Hepatocyte (in vitro differentiated cells): ENCODE measurements around the gene ITPR2. TPM values are rescaled to one million over a fixed set of nuclear protein-coding genes. Genes with fewer than 3 reads are reported as not detected.

Source experiments
- DNase-seq: peaks from one replicate; pipeline ENCODE4 v3.0.0-alpha.2; 2016; ENCODE audit warnings: low spot score
- H2AFZ ChIP-seq: fragments of 200-600 bp; sonication (generic); 2 replicates; pipeline ENCODE4 v1.6.0; 2016; ENCODE audit warnings: antibody characterized with exemption, mild to moderate bottlenecking
- H3K27ac ChIP-seq: fragments of 200-600 bp; sonication (generic); 2 replicates; pipeline ENCODE4 v1.5.1; 2016; ENCODE audit warnings: mild to moderate bottlenecking
- H3K27me3 ChIP-seq: fragments of 200-600 bp; sonication (generic); 2 replicates; pipeline ENCODE4 v1.6.1; 2016
- H3K36me3 ChIP-seq: fragments of 200-600 bp; sonication (generic); replicated peaks from 2 replicates; pipeline ENCODE4 v1.5.1; 2016; ENCODE audit warnings: low read depth; ENCODE audit not compliant: insufficient read depth
- H3K4me1 ChIP-seq: fragments of 200-600 bp; sonication (generic); 2 replicates; pipeline ENCODE4 v1.5.1; 2016; ENCODE audit warnings: mild to moderate bottlenecking, moderate library complexity; ENCODE audit not compliant: insufficient read depth
- H3K4me2 ChIP-seq: fragments of 200-600 bp; sonication (generic); 2 replicates; pipeline ENCODE4 v1.6.0; 2016
- H3K4me3 ChIP-seq: fragments of 200-600 bp; sonication (generic); 2 replicates; pipeline ENCODE4 v1.5.1; 2016; ENCODE audit warnings: mild to moderate bottlenecking
- H3K79me2 ChIP-seq: fragments of 200-600 bp; sonication (generic); 2 replicates; pipeline ENCODE4 v1.6.0; 2017; ENCODE audit warnings: mild to moderate bottlenecking
- H3K9me2 ChIP-seq: fragments of 200-600 bp; sonication (generic); replicated peaks from 2 replicates; pipeline ENCODE4 v1.6.0; 2017; ENCODE audit warnings: mild to moderate bottlenecking; ENCODE audit not compliant: insufficient read depth
- H3K9me3 ChIP-seq: fragments of 200-600 bp; sonication (generic); 2 replicates; pipeline ENCODE4 v1.5.1; 2016; ENCODE audit warnings: low read depth, mild to moderate bottlenecking
- H4K20me1 ChIP-seq: fragments of 200-600 bp; sonication (generic); 2 replicates; pipeline ENCODE4 v1.6.0; 2016; ENCODE audit warnings: mild to moderate bottlenecking; ENCODE audit not compliant: insufficient read depth, poor library complexity, severe bottlenecking
- CTCF ChIP-seq: fragments of 200-600 bp; sonication (generic); IDR thresholded peaks from 2 replicates; pipeline ENCODE4 v1.5.1; 2016; ENCODE audit warnings: antibody characterized with exemption, mild to moderate bottlenecking; ENCODE audit not compliant: poor library complexity
- EZH2 ChIP-seq: fragments of 200-600 bp; sonication (generic); IDR thresholded peaks from 2 replicates; pipeline ENCODE4 v1.6.1; 2016; ENCODE audit warnings: antibody characterized with exemption, mild to moderate bottlenecking, borderline replicate concordance
- EZH2phosphoT487 ChIP-seq: fragments of 200-600 bp; sonication (generic); IDR thresholded peaks from one replicate; pipeline ENCODE4 v1.6.1; 2018; ENCODE audit warnings: antibody characterized with exemption, mild to moderate bottlenecking, low read depth, moderate library complexity; ENCODE audit not compliant: unreplicated experiment, severe bottlenecking
- WGBS: methylation state at CpG from one replicate; pipeline ENCODE4 v1.1.6; 2016; ENCODE audit warnings: low lambda C conversion rate; ENCODE audit errors: missing lambda C conversion rate; 5-methylcytosine and 5-hydroxymethylcytosine counted together
- polyA plus RNA-seq: library from polyadenylated mRNA; unstranded; fragments of >200 nt; fragmentation: Nextera tagmentation; extraction: Ambion mirVana; gene quantifications from 2 replicates; pipeline ENCODE4 v1.2.1, GENCODE V29; 2016
- total RNA-seq: library from RNA; depleted of rRNA; stranded (reverse); fragments of >200 nt; gene quantifications from 2 replicates; pipeline ENCODE4 v1.2.3, GENCODE V29; 2014

ITPR2 gene
- total and polyA plus RNA-seq, 2 experiments from 2014 or later: 22.0 to 51.4 TPM

GRCh38 chr12:26691234-26691970 is 141.6 kb downstream of the ITPR2 start:
- Histone ChIP-seq H3K9me3 (no peaks in the 10 kb centered on the region), H3K4me3 (no peak overlapping the region), H4K20me1 (no peaks in the 10 kb centered on the region), H2AFZ (no peak overlapping the region), H3K4me2 (no peak overlapping the region), H3K36me3 (no peaks in the 10 kb centered on the region), H3K27ac (peak overlapping the region; percentile 20), H3K27me3 (no peaks in the 10 kb centered on the region), H3K9me2 (no peaks in the 10 kb centered on the region), H3K4me1 (no peaks in the 10 kb centered on the region), H3K79me2 (no peaks in the 10 kb centered on the region)
- WGBS: 53% methylated on average over 15 of the region's 15 CpGs
- peak; percentile 70 for DNase-seq
- TF ChIP-seq EZH2 (no peak), EZH2phosphoT487 (no peak), CTCF (no peak)

GRCh38 chr12:26690601-26691000 is 142.4 kb downstream of the ITPR2 start:
- Histone ChIP-seq H3K9me3 (no peaks in the 10 kb centered on the region), H3K4me3 (no peak overlapping the region), H2AFZ (no peak overlapping the region), H3K27me3 (no peaks in the 10 kb centered on the region), H3K79me2 (no peaks in the 10 kb centered on the region), H3K27ac (no peak overlapping the region), H4K20me1 (no peaks in the 10 kb centered on the region), H3K4me2 (no peak overlapping the region), H3K4me1 (no peaks in the 10 kb centered on the region), H3K9me2 (no peaks in the 10 kb centered on the region), H3K36me3 (no peaks in the 10 kb centered on the region)
- TF ChIP-seq EZH2: no peak
- TF ChIP-seq EZH2phosphoT487: no peak
- TF ChIP-seq CTCF: no peak
- WGBS: 90% methylated on average over 1 of the region's 1 CpG
- no peak for DNase-seq

- Histone ChIP-seq H3K36me3 (no peaks in the 10 kb centered on the region), H3K9me3 (no peaks in the 10 kb centered on the region), H3K9me2 (no peaks in the 10 kb centered on the region), H3K4me2 (no peak overlapping the region), H3K4me1 (no peaks in the 10 kb centered on the region), H3K4me3 (no peak overlapping the region), H4K20me1 (no peaks in the 10 kb centered on the region), H2AFZ (no peak overlapping the region), H3K27ac (no peak overlapping the region), H3K27me3 (no peaks in the 10 kb centered on the region), H3K79me2 (no peaks in the 10 kb centered on the region)
- WGBS: 93% methylated on average over 6 of the region's 6 CpGs
- no peak for TF ChIP-seq CTCF
- no peak for TF ChIP-seq EZH2phosphoT487
- no peak for TF ChIP-seq EZH2
- DNase-seq: no peak
Measured at GRCh38 chr12:26689281-26689841, 143.6 kb downstream of the ITPR2 start.
